COLO668 (cell line): ENCODE measurements around the gene CLPTM1.
"Not testable (repeated sequence)": the region's sequence is repeated elsewhere in the genome, so short reads cannot be mapped to it uniquely, and the experiment has no call there.

ENCODE experiments used
- DNase-seq: peaks from one replicate; lab custom pipeline; 2025; ENCODE audit not compliant: unreplicated experiment; lab: John Stamatoyannopoulos, UW

CLPTM1 gene

GRCh38 chr19:44973982-44974735, 19.0 kb downstream of the CLPTM1 start:
- no peak for DNase-seq

- no peak for DNase-seq
Measured at GRCh38 chr19:44974857-44975256, 19.7 kb downstream of the CLPTM1 start.

- no peak for DNase-seq
Measured at GRCh38 chr19:44975444-44975843, 20.3 kb downstream of the CLPTM1 start.

DNA sequence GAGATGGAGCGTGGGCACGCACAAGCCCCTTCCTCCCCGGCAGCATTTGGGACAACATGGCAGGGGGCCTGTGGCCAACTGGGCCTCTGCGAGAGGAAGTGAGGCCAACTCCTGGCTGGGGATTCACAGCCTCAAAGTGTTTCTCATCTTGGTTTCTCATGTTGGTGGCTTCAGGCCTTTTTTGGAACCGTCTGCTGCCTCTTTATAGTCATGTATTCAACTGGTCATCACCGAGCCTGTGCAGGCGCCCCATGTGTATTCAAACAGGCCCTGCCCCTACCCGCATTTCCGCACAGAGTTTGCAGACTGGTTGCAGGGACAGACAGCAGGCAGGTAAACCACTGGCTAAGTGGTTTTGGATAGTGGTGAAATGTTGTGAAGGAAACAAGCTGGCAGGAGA, 28.8 kb downstream of the CLPTM1 start:
- no peak for DNase-seq

DNA sequence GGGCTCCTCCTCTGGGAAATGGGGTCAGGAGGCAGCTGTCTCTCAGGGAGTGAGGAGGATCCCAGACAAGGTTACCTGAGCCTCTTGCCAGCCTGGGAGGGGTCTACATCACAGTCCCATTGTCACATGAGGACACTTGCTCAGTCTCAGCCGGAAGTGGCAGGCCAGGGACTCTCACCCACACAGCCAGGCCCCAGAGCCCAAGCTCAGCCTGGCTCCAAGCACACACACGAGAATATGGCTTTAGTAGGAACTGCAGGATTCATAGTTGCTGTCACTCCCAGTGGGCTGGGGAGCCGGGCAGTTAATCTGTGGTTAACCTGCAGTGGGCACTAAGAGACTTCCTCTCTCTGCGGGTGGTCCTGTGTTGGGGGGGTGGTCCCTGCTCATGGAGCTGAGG, 30.3 kb downstream of the CLPTM1 start:
- no peak for DNase-seq

DNA sequence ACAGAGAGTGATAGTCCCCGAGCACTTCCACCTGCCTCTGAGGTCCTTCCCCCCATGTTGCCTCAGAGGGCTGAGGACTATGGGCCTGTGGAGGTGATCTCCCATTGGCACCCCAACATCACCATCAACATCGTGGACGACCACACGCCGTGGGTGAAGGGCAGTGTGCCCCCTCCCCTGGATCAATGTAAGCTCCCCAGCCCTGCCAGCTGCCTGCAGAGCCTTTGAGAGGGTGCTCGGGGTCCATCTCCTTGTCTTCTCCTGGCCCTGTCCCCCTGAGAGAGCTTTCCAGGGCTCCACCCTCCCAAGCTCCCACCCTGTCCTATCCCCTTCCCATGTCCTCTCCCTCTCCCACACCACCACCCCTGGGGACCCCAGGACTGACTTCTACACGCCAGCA, 31.2 kb downstream of the CLPTM1 start:
- DNase-seq, result no peak

DNA sequence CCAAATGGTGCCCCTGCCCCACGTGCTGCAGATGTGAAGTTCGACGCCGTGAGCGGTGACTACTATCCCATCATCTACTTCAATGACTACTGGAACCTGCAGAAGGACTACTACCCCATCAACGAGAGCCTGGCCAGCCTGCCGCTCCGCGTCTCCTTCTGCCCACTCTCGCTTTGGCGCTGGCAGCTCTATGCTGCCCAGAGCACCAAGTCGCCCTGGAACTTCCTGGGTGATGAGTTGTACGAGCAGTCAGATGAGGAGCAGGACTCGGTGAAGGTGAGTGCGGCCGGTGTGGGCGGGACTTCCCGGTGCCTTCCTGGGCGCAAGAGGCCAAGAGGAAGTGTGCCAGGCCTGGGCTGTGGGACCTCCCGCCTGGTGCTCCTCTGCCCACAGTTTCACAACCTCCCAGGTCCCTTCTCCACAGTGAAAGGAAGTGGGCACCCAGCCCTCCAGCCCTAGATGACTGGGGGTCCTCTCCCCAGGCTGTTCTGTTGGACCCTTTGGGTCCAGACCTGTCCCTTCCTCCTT, 32.0 kb downstream of the CLPTM1 start:
- DNase-seq, result no peak

GRCh38 chr19:44988273-44988672, 33.1 kb downstream of the CLPTM1 start:
- no peak for DNase-seq

DNA sequence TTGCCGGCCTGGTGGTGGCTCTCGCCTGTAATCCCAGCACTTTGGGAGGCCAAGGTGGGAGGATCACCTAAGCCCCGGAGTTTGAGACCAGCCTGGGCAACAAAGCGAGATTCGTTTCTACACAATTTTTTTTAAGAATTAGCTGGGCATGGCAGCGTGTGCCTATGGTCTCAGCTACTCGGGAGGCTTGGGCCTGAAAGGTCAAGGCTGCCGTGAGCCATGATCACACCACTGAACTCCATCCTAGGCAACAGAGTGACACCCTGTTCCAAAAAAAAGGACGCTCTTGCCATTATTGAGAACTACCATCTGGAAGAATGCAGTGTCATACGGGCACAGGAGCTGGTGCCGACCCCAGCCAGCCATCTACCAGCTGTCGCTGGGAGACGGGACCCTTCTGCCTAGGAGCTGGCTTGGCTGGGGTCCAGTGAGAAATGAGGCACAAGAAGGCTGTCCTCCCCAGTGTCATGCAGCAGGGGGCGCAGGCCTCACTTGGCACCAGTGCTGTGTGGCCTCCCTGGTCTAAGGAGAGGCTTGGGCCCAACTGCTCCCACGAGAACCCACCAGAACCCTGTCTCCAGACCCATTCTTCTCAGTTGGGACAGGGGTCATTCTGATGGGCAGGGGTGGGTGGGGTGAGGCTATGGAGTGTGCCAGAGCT, 33.8 kb downstream of the CLPTM1 start:
- peak; percentile 49 for DNase-seq

DNA sequence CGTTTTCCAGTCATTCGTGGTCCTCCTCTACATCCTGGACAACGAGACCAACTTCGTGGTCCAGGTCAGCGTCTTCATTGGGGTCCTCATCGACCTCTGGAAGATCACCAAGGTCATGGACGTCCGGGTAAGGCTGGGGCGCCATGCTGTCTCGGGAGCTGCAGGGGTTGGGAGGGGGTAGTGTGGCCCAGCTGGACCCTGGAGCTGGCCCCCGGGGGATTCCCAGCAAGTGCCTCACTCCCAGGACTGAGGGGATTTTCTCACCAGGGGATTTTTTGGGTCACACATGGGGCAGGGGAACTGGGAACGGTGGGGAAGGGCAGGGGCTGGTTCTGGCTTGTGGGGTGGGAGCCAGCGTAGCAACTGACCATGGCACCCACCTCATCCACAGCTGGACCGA, 35.3 kb downstream of the CLPTM1 start:
- DNase-seq, result no peak

GRCh38 chr19:44990966-44991365, 35.8 kb downstream of the CLPTM1 start:
- no peak for DNase-seq

- no peak for DNase-seq
Measured at GRCh38 chr19:44992336-44993163, 37.4 kb downstream of the CLPTM1 start.

DNA sequence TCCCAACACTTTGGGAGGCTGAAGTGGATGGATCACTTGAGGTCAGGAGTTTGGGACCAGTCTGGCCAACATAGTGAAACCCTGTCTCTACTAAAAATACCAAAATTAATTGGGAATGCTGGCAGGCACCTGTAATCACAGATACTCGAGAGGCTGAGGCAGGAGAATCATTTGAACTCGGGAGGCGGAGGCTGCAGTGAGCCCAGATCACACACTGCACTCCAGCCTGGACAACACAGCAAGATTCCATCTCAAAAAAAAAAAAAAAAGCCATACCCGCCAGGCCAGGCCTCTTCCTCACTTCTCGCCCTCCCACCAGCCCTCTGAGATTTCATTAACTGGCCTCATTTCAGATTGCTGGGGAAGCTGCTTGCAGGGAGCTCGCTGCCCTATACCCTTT, 38.3 kb downstream of the CLPTM1 start:
- DNase-seq, result no peak

- DNase-seq, result no peak
Measured at GRCh38 chr19:44993926-44994537, 38.9 kb downstream of the CLPTM1 start.

- DNase-seq, result no peak
Measured at GRCh38 chr19:44998025-44998424, 42.8 kb downstream of the CLPTM1 start.

DNA sequence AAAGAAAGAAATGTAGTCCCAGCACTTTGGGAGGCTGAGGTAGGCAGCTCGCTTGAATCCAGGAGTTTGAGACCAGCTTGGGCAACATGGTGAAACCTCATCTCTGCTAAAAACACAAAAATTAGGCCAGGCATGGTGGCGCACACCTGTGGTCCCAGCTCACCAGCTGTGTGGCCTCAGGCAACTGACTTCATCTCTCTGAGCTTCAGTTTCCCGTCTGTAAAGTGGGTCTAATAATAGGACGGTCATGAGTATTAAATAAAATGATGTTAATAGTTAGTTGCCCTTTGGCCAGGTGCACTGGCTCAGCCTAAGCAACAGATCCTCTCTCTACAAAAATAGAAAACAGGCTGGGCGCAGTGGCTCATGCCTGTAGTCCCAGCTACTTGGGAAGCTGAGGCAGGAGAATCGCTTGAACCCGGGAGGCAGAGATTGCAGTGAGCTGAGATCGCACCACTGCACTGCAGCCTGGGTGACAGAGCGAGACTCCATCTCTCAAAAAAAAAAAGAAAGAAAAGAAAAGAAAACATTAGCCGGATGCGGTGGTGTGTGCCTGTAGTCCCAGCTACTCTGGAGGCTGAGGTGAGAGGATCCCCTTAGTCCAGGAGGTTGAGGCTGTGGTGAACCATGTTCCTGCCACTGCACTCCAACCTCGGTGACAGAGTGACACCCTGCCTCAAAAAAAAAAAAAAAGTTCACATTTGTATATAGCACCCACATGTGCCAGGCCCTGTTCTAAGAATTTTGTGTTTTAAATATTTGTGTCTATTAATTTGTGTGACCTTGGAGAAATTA, 44.1 kb downstream of the CLPTM1 start:
- DNase-seq, result not testable (repeated sequence)

DNA sequence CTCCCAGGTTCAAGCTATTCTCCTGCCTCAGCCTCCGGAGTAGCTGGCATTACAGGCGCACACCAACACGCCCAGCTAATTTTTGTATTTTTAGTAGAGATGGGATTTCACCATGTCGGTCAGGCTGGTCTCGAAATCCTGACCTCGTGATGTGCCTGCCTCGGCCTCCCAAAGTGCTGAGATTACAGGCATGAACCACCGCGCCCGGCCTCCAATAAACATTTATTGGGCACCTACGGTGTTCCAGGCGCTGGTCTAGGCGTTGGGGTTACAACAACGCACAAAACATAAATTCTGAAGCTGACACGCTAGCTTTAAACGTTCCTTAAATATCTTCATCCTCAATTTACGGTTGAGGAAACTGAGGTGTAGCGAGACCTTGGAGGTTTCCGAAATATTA, 45.5 kb downstream of the CLPTM1 start:
- DNase-seq, result not testable (repeated sequence)

DNA sequence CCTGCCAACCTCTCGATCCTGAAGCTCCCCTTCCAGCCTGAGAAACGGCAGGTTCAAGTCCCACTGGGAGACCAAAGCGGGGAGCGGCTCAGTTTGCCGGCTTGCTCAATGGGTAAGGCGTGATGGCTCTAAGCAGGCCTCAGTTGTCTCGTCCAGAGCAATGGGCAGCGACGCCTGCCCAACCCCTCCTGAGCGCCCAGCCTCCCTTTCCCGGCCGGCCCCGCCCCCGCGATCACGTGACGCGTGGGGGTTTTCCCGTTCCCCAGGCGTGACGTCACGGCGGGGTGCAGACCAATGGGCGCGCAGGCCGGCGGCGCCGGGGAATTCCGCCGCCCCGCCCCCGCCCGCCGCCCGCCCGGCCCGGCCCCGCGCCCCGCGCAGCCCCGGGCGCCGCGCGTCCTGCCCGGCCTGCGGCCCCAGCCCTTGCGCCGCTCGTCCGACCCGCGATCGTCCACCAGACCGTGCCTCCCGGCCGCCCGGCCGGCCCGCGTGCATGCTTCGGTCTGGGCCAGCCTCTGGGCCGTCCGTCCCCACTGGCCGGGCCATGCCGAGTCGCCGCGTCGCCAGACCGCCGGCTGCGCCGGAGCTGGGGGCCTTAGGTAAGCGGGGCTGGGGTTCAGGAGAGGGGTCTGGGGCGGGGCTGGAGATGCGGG, 46.0 kb downstream of the CLPTM1 start, which contains the start of gene RELB:
TSS of gene RELB (plus strand) at position 378 of the 653 bp plus-strand sequence. CDS start at position 494, 116 bp downstream.
- DNase-seq, result peak; percentile 97

DNA sequence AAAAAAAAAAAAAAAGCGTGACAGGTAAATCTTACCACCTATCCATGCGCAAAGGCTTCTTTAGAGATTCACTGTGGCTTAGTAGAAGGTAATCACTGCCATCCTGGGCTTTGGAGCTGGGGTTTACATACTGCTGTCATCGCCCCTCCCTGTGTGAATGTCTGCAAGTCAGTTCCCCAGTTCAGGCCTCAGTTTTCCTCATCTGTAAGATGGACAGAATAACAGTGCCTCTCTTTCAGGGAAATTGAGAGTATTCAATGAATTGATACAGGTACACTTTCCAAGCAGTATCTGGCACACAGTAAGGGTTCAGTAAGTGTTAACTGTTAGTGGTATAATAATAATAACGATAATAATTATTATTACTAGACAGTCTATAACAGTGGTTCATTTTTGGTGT, 48.3 kb downstream of the CLPTM1 start:
- no peak for DNase-seq

GRCh38 chr19:45005787-45006186, 50.6 kb downstream of the CLPTM1 start:
- no peak for DNase-seq
